ENCODE data around the gene CATSPERZ.

CATSPERZ gene

GRCh38 chr11:64285885-64286800, 14.0 kb upstream of the CATSPERZ start:
- DNase-seq, result no peak

GRCh38 chr11:64286801-64287159, 13.4 kb upstream of the CATSPERZ start:
- no peak for DNase-seq

- DNase-seq, result no peak
These were observed 12.3 kb upstream of the CATSPERZ start for GRCh38 chr11:64287676-64288352.

- DNase-seq, result no peak
These were observed 11.8 kb upstream of the CATSPERZ start for GRCh38 chr11:64288353-64288750.

GRCh38 chr11:64289002-64289564, 11.1 kb upstream of the CATSPERZ start:
- DNase-seq, result no peak

- no peak for DNase-seq
These were observed 9.6 kb upstream of the CATSPERZ start for GRCh38 chr11:64290352-64291261.

- DNase-seq, result no peak
These were observed 8.9 kb upstream of the CATSPERZ start, which contains the start of gene KCNK4 for GRCh38 chr11:64291262-64291751. Gene KCNK4 (plus strand): TSS chr11:64291302. CDS start chr11:64293019, 1,717 bp downstream.

GRCh38 chr11:64291752-64292459, 8.3 kb upstream of the CATSPERZ start:
- DNase-seq, result no peak

- no peak for DNase-seq
These were observed 7.5 kb upstream of the CATSPERZ start for GRCh38 chr11:64292460-64293254.

GRCh38 chr11:64294774-64295173, 5.4 kb upstream of the CATSPERZ start:
- no peak for DNase-seq

GRCh38 chr11:64295760-64296159, 4.4 kb upstream of the CATSPERZ start:
- DNase-seq, result no peak

- no peak for DNase-seq
These were observed 3.9 kb upstream of the CATSPERZ start for GRCh38 chr11:64296236-64296635.

- no peak for DNase-seq
These were observed 3.1 kb upstream of the CATSPERZ start for GRCh38 chr11:64296830-64297698.

- DNase-seq, result no peak
These were observed 2.3 kb upstream of the CATSPERZ start for GRCh38 chr11:64297699-64298358.

- no peak for DNase-seq
These were observed 952 bp upstream of the CATSPERZ start for GRCh38 chr11:64298966-64299846.

- no peak for DNase-seq
These were observed 3.2 kb downstream of the CATSPERZ start for GRCh38 chr11:64303109-64304031.

- no peak for DNase-seq
These were observed 3.8 kb downstream of the CATSPERZ start for GRCh38 chr11:64304032-64304315.

Data from GOT3 (cell line).